HG02642 (cell line): Measurements from ENCODE around the gene LAMA5.

Experiments
- ATAC-seq: cut with Tn5 transposase; IDR thresholded peaks from one replicate; pipeline ENCODE4 v1.9.1; 2021; ENCODE audit warnings: mild to moderate bottlenecking; ENCODE audit not compliant: unreplicated experiment, poor library complexity

LAMA5 gene

DNA sequence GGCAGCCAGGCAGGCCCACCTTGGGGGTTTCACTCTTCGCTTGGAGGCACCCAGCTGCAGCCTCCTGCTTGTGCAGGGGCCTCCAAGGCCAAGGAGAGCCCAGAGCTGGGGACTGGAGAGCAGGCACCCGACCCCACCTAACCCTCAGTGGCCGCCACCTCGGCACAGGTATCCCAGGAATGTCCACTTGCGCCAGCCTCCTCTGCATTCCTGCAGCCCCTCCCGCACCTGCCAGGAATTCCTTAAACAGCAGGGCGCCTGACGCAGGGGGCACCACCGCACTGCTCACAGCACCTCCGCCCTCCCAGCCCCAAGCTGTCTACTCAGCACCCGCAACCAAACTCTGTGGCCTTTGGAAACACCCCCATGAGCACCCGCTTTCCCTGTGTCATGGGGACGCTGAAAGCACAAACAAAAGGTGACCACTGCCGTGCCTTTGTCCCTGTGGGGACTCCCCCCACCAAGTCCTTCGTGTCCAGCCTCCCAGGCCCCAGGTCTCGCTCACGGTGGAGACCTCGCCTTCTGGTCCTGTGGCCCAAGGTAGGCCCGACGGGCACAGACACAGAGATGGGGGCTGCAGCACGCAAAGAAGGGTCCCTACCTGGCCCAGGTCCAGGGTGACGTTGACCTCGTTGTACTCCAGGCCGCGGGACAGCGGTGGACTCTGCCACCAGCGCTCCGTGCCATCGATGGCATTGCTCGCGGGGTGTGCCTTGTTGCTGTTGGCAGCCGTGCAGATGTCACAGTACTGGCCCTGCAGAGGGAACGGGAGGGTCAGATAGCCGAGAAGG lies 5.1 kb downstream of the LAMA5 start:
- no peak for ATAC-seq

DNA sequence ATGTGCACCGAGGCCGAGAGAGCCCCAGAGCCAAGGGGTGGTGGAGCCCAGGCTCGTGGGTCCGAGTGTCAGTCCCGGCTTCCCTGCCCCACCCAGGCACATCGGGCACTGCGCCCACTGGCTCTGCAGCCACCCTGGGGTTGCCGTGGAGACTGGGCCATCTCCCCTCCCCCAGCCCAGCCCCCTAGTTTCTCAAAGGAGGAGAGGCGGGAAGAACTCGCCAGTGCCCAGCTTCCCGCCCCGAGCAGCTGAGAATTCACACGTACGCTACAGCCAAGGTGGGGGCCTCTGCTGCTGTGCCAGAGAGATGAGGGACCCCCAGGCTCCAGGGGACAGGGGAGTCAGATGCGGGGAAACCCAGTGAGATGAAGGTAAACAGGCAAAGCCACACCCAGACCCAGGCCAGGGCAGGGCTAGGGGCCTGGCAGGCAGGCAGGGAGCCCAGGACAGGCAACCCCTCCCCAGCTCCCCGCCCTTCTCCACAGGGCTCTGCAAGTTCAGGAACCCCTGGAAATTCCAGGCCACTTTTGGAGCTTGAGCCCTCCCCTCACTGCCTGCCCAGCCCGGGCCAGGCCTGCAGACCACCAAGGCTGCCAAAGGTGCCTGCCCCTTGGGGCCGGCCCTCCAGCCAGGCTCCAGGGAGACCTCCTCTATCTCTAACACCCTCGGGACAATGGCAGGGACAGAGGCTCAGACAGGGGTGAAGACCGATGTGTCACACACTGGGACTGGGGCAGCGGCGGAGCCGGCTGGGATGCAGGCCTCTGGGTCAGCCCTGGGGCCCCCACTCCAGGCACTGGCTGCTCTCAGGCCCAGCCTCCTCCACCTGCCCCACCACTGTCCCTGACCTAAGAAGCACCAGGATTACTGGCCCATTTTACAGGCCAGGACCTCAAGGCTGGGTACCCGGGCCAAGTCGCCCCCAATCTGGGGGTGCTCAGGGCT lies 6.0 kb downstream of the LAMA5 start:
- no peak for ATAC-seq

DNA sequence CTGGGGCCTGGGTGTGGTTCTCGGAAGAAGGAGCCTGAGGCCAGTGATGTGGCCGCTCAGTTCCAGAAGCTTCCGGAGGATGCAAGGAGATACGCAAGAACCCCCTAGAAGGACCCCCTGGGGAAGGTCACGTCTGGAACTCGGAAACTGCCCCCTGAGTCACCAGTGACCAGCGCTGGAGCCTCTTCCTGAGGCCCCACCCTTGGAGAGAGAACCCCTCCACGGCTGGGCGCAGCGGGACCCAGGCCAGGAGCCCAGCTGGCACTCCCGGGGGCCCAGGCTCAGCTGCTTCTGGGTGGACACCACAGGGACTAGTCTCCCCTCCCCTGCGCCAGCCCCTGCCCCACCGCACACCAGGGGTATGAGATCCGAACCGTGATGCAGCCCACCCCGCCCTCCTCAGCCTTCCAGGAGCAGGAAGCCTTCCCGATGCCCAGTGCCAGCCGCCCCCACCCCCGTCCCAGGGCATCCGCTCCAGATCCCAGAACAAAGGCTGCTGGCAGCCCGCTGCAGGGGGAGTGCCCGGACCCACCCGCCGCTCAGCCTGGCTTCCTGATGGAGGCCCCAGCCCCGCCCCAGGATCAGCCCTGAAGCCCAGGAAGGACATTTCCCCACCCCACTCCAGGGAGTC lies 7.5 kb downstream of the LAMA5 start:
- ATAC-seq: no peak

DNA sequence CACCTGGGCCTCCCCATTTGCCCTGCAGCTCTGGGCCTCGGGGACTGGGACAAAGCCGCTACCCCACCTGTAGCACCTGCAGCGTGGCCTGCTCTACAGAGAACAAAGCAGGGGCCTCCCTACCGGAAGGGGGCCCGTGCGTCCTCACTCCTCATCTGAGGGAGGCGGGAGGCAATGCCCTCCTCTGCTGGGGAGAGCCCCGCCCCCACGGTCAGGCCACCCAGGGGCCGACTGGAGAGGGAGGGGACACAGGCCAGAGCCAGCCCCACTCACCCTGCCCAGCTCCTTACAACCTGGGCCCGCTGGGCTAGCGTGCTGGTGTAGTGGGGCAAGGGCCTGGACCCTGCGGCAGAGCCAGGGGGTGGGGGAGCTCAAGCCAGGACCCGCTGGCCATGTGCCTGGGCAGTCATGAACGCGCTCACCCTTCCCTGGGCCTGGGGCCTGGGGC lies 8.0 kb downstream of the LAMA5 start:
- ATAC-seq: no peak

DNA sequence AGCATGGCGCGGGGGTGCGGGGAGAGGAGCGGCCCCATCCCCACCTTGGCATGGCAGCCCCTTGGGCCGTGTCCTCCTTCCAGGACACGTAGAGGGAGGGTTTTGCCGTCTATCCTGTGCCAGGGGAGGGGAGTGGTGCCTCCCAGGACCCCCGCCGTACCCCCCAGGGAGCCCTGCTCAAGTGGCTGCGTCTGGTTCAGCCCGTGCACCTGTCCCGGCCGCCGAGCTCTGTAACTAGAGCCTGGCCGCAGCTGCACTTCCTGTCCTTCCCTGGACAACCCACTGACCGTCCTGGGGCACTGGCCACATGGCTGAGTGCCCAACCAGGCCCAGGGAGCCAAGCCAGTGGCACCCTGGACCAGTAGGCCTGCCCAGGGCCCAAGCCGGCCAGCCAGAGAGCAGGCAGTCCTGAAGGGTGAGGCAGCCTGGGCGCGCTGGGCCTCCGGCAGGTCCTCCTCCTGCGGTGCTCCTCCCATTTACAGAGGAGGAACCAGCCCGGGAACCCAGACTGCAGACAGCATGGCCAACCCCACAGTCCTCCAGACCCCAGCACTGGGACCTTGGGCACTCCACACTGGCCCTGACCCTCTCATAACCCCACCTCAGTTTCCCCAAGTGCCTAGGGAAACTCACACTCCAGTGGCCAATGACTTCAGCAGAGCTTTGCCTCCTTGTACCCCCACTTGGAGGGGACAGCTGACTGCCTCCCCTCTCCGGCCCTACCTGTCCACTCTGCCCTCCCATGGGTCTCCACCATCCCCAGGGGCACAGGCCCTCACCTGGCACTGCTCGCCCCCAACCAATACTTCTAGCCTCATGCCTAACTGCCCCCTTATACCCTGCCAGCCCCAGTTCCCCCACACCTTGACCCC lies 8.7 kb downstream of the LAMA5 start:
- no peak for ATAC-seq

DNA sequence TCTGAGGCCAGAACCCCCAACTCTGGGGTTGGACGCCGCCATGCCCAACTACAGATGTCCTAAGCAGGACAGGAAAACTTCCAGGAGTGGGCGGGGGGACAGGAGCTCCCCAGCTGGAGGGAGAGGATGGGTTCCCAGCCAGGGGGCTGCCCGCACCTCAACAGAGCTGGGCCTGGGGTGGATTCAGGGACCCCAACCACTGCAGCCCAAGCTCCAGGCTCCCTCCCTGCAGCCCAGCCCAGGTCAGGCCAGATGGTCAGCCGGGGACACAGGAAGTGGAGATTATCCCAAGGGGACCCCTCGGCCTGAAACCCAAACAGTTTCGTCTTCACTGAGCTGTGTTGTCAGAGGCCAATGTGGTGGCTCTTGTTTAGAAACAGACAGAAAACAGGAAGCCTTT lies 9.4 kb downstream of the LAMA5 start:
- no peak for ATAC-seq

DNA sequence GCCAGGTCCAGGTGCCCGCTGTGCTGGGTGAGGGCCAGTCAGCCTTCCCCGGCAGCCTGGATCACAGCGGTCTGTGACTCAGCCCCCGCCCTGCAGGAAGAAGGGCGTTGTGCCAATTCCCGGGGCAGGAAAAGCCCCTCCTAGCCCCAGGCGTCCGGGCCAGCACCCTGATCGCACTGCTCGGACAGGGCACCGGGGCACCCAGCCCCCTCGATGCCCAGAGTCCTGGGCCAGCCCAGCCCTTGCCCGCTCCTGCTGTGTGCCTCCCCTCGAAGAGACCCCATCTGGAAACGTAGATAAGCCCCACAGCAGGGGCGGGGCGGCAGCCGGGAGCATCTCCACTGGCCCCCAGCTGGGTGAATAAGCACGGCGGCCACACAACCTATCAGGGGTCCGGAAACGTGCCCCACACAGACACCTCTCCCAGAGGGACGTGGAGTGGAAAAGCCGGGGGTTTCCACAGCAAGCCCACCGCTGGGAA lies 9.9 kb downstream of the LAMA5 start:
- ATAC-seq: no peak

DNA sequence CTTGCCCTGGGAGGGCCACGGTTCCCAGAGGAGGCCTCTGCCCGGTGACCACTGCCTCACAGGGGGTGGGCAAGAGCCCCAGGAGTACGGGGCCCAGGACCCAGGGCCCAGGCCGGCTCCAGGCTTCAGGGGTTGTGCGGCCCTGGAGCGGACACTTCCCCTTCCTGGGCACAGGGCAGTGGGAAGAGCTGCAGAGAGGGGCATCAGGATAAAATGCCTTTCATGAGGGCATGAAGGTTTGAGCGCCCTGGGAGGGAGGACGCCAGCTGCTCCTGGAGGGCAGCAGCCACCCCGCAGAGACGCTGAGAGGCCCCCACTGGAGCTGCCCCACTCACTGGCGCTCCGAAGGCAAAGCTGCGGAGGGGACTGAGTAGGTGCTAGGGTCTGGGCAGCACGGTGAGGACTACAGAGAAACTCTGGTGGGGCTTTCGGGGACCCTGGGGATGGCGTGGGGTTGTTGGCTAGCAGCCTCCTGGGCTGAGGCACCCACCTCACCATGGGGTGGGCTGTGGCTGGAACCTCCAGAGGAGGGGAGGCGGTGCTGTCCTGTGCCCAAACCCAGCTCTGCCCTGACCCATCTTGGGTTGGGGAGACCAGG lies 10.4 kb downstream of the LAMA5 start:
- ATAC-seq: no peak

DNA sequence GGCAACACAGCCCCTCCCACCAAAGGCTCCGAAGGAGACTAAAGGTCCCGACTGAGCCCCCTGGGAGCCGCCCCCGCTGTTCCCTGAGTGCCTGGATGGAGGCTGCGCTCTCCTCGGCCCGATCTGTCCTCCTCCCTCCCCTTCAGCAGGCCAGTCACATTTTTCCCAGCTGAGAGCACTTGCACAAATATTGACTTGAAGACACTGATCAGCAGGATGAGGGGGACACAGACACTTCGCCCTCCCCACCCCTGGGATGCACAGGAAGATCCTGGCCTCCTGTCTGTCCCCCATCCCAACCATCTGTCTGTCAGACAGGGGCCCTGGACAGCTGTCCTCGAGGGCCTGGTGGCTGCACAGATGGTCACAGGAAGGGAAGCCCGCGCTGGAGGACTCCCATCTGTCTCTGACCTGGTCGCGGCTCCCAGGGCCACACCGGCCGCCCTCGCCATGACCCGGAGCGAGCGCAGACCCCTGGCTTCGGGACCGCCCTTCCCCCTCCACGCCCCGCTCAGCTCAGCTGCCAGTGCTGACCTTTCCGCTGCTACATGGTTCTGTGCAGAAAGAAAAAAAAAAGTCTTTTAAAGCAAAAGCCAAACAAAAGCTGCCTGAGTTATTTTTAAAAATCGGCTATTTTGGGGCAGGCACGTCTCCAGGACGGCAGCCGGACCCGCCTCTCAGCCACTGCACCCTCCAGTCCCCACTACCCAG lies 11.1 kb downstream of the LAMA5 start:
- no peak for ATAC-seq

DNA sequence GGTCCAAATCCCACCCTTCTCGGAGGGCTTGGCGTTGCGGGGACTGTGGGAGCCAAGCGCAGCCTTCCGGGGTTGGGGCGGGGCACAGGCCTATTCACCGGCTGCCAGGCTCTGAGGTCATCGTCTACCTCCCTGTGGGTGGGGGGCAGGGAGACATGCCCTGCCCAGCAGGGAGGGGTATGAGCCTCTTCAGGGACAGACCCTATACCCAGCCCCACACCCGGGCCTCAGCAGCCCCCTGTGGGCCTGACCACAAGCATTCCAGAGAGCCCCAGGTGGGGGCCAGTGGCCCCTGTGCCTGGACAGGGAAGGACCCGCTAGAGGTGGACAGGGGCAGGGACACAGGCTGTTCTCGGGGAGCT lies 11.6 kb downstream of the LAMA5 start:
- ATAC-seq: no peak

DNA sequence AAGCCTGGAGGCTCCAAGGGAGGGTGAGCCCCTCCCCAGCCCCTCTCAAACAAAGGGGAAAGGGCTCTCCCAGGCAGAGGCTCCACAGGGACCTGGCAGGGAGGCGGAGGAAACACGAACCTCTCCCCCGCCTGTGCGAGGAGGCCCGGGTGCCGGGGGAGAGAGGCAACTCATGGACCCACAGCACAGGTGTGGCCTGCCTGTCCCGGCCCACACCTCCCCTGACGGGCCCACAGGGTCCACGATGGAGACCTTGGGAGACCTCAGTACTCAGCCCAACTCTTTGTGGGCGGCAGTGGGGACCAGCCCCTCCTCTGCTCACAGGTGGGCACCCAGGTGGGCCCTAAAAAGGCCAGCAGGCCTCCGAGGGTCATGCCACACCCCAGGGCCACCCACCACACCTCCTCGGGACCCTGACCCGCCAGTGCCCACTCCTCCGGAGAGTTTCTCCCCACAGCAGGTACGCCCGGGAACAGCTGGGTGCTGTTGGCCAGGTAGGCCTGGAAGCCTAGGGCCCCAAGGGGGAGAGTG lies 12.2 kb downstream of the LAMA5 start:
- no peak for ATAC-seq

DNA sequence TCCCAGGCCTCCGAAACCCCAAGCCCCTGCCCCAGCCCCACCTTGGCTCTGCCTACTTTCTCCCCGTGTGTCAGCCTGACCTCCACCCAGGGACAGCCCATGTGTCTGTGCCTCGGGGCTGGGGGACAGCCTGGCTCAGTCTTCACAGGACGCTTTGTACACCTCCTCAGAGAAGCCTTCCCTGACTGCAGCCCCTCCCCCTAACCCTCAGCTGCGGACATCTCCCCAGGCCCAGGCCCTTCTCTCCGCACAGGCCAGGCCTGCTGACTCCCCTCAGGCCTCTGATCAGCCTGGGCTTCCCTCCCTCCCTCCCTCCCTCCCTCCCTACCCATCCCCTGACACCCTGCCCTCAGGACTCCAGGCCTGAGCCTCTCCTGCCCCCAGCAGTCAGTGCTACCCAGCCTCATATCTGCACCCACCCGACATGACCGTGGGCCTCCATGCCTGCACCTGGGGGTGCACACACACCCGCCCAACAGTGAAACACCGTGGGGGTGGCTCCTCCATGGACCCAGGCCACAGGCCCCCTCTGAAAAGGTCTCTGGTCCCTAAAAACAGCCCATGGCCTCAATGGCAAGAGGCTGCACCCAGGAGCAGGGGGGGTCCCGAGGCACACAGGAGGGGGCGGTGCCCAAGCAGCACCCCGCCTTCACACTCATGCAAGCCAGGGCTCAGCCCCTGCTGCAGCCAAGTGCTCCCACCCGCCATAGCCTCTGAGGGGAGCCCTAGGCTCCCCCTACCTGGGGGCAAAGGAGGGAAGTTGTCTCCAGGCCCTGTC lies 12.9 kb downstream of the LAMA5 start:
- ATAC-seq: no peak

DNA sequence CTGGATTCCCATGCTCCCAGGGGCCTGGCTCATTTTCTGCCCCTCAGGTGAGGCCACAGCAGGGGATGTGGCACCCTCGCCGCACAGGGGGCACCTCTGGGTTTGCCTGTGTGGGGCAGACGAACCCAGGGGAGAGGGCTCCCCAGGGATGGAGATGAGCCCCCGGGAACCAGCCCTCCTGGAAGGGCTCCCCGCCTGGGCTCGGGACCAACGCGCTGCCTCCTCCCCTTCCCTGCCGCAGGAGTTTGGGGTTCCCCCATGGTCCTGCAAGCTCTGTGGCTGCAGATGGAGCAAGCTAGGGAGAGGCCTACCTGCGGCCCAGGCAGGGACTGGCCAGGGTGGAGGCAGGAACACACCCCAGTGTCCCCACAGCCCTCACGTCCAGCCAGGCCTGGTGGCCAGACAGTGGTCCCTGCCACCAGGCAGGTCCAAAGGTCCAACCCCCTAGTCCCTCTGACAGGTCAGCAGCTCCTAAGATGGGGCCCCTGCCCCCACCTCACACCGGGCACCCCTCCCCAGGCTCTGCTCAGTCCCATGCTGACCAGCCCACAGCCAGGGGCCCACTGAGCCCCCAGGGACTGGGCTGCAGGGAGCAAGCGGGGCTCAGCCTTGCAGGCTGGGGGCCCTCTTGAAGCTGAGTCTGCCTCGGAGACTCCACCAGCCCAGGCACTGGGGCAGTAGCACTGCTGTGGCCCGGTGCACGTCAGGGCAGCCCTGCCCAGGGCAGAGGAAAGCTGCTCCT lies 13.7 kb downstream of the LAMA5 start:
- no peak for ATAC-seq

DNA sequence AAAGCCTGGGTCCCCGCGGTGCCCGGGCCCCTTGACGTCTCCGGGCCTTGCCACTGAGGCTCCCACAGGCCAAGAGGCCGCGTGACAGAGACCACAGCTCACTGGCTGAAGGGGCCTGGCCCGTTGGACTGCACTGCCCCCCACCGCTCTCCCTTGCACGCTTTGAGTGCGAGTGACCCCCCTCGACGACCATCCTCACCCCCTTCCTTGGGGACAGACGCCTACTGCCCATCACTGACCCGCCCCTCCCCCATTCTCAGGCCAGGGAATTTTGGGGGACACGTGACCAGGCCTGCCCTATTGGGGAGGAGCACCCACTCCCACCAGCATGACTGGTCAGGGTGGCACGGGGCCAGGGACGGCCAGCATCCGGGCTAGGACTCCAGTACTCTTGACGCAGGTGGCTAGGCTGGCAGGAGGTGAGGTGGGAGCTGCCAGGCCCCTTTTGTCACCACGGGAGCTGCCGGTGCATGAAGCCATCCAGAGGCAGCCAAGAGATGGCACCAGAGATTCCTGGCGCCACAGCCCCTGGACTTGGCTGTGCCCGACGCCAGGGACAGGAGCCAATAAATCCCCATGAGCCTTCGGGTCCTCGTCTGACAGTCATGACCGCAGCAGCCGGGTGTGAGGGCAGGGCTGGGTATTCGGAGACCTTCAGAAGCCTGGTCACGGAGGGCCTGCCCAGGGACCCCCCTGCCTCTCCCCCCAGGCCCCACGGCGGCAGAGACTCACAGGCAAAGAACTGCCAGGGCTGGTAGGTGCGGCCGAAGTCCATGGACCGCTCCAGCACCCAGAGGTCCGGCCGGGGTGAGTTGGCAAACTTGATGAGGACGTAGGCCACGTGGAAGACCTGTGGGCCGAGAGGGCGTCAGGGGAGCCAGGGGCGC lies 14.5 kb downstream of the LAMA5 start:
- no peak for ATAC-seq

DNA sequence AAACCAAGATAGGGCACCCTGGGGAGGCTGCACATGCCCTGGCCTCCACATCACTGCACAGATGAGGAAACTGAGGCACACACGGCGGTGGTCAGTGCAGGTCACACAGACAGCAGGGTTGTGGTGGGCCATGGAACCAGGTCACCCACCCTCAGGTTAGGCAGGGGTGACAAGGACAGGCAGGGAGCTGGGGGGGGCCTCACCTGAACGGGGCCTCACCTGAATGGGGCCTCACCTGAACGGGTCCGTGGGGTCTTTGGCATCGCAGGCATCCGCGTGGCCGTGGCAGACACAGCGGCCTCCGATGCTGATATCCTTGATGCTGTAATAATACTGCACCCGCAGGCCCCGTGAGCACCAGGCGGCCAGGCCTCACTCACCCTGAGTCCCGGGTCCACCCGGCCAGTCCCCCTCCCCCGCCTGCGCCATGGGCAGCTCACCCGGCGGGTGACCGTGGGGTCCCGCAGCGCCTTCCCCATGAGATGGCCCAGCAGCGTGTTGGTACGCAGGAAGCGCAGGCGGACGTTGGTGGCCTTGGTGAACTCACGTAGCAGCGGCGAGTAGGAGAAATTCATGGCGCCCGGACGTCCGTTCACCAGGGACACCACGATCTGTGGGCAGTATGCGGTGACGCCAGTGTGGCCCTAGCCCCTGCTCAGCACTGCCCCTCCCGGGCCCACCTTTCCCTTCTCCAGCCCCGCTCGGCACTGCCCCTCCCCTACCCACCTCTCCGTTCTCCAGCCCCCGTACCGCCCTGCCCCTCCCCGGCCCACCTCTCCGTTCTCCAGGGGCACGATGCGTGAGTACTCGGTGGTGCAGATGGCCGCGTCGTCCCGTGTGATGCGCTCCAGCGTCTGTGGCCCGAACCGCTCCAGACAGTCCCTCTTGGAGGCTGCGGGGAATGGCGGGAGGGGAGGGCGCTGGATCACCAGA lies 15.4 kb downstream of the LAMA5 start:
- ATAC-seq: no peak
